ENCODE results near the gene CDHR1.

DNA sequence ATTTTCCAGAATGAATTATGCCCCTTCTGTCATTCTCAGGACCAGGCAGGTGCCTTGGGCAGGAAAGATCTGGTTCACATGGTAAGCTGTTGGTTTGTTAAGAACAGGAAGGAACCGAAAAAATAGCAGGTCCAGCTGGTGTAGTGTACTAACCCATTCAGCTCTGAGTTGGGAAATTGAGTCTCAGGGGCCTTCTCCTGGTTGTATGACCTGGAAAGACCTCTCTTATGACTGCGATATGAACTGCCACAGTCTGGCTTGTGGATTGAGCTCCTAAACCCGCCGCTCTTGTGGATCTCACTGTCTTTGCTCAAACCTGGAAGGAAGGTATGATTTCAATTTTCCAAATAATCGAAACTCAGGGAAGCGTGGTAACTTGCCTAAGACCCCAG is 42.5 kb downstream of the CDHR1 start:
- TF ChIP-seq ZFX (IDR thresholded peaks at IDR 0.05; ENCODE audit: borderline replicate concordance), result no peak
- no peak for TF ChIP-seq CTCF (IDR thresholded peaks at IDR 0.05)
